CD4-positive, alpha-beta T cell treated with Interleukin-12 subunit alpha and Interleukin-12 subunit beta, for 1 hour (primary cell): Measurements from ENCODE around the gene TBC1D16.
"Not testable (repeated sequence)": the region's sequence is repeated elsewhere in the genome, so short reads cannot be mapped to it uniquely, and the experiment has no call there.

Source experiments
- DNase-seq: peaks from one replicate; pipeline ENCODE4 v3.0.0-alpha.2; 2020

Gene TBC1D16

GRCh38 chr17:80002690-80003490, 32.8 kb downstream of the TBC1D16 start:
- no peak for DNase-seq

- no peak for DNase-seq
Measured at GRCh38 chr17:80002070-80002641, 33.5 kb downstream of the TBC1D16 start.

- no peak for DNase-seq
Measured at GRCh38 chr17:80000981-80001775, 34.5 kb downstream of the TBC1D16 start.

DNA sequence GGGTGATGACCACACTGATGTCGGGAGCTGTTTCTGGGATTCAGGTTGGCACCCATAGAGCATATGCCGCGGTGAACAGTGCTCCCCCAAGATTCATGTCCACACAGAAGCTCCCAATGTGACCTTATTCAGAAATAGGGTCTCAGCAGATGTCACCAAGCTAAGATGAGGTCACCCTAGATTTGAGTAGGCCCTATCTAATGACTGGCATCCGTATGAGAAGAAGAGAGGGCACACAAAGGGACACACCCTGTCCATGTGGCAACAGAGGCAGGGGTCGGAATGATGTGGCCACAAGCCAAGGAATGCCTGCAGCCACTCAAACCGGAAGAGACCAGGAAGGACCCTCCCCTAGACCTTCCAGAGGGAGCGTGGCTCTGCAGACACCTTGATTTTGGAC, 35.5 kb downstream of the TBC1D16 start:
- DNase-seq = no peak

- peak; percentile 92 for DNase-seq
Measured at GRCh38 chr17:79997011-79997660, 38.5 kb downstream of the TBC1D16 start.

GRCh38 chr17:79996291-79996690, 39.4 kb downstream of the TBC1D16 start:
- DNase-seq = peak; percentile 23

- no peak for DNase-seq
Measured at GRCh38 chr17:79995696-79996095, 40.0 kb downstream of the TBC1D16 start.

- no peak for DNase-seq
Measured at GRCh38 chr17:79994602-79995001, 41.1 kb downstream of the TBC1D16 start.

GRCh38 chr17:79994228-79994569, 41.5 kb downstream of the TBC1D16 start:
- DNase-seq = not testable (repeated sequence)

GRCh38 chr17:79993390-79994227, 42.1 kb downstream of the TBC1D16 start:
- peak; percentile 26 for DNase-seq

DNA sequence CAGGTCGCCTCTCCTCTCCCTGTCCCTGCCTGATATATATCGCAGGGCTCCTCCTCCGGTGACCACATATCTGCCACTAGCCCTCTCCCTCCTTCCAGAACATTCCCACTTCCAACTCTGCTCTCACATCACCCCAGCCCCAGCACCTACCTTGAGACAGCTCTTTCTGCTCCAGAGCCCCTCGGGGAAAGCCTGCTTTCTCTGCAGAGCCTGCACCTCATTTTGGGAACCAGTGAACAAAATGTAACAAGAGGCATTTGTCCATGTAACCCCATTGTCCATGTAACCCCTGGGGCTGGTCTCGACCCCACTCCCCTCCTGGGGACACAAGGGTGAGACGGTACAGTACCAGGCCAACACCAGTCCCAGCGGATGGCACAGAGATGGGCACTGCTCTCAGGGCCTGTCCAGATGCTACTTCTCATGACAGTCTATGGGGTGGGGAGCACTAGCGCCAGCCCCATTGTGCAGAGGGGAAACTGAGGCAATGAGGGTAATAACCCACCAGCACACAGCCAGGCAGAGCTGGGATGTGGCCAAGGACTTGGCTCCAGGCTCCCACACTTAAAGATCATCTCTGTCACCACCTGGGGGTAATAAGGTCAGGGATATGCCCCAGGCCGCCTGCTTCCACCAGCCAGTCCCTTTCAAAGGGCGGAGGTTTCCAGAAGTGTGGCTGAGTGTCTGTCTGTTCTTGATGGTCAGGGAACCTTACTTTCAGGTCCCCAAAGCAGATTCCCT, 42.9 kb downstream of the TBC1D16 start:
- no peak for DNase-seq

DNA sequence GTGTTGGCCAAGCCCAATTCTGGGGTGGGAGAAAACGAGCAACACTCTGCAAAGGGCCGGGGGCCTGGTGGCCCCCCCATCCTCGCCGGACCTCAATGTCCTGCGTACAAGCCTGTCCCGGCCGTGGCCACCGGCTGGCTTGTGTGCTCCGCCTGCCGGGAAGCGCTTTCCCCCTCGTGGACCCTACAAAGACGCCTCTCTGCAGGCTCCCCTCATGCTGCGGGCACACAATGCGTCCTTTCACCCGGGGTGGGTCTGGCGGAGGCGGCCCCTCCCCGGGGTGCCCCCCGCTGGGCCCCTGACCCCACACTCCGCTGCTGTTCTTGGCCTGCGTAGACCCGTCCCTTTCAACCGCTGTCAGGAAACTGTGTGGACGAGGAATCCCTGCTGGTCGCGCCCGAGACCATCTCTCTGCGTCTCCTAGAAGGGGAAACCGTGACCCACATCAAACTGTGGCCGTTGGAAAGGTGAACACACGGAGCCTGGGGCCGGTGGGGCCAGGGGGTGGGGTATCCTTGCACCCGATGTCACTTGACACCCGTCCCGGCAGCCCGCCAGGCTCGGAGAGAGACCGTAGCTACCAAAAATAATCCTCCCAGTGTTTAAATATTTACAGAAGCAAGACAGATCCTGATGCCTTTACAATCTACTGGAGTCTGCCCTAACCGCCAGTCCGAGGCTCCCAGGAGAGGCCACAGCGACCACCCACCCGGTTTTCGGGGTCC, 43.6 kb downstream of the TBC1D16 start:
- DNase-seq = no peak

DNA sequence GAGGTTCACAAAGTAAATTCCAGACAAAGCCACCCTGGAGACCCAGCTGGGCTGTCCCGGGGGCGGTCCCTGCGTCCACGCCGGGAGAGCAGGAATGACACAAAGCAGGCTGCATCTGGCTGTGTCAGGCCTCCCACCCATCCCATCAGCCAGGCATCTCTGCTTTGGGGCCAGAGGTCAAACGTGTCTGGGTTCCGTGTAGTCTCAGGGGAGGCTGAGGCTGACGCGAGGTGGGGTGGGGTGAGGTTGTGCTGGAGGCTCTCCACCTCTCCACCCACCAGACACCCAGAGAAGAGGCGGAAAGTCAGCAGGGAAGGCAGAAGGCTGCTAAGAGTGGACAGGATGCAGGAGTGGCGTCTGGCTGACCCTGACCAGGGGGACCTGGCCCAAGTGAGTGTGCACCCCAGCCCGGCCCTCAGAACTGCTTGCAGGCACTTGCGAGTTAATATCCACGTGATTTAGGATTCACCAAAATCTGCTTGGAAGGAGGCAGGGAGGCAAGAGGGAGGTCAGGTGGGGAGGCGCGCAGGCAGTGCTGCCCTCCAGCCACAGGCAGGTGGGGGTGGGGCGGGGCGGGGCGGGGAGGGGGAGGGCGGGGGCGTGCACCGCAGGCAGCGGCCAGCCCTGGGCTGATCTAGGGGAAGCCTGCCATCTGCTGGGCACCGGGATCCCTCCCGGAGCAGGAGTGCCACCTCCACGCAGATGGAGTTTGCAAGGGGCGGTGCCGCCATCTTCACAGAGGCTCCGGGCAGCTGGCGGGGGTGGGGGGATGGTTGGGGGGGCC, 44.3 kb downstream of the TBC1D16 start:
- peak; percentile 88 for DNase-seq

DNA sequence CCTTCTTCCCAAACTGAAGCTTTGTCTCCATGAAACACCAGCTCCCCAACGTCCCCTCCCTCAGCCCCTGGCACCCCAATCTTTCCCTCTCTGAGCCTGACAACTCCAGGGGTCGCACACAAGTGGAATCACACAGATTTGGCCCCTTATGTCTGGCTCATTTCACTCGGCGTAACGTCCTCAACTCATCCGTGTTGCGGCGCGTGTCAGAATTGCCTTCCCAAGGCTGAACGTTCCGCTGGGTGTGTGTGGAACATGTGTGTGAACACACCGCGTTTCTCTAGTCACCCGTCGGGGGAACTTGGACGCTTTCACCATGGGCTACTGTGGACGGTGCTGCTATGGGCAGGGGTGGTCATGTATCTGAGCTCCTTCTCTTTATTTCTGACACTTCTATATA, 45.0 kb downstream of the TBC1D16 start:
- DNase-seq = no peak

GRCh38 chr17:79990051-79990592, 45.5 kb downstream of the TBC1D16 start:
- DNase-seq = no peak

- no peak for DNase-seq
Measured at GRCh38 chr17:79989106-79989835, 46.4 kb downstream of the TBC1D16 start.

DNA sequence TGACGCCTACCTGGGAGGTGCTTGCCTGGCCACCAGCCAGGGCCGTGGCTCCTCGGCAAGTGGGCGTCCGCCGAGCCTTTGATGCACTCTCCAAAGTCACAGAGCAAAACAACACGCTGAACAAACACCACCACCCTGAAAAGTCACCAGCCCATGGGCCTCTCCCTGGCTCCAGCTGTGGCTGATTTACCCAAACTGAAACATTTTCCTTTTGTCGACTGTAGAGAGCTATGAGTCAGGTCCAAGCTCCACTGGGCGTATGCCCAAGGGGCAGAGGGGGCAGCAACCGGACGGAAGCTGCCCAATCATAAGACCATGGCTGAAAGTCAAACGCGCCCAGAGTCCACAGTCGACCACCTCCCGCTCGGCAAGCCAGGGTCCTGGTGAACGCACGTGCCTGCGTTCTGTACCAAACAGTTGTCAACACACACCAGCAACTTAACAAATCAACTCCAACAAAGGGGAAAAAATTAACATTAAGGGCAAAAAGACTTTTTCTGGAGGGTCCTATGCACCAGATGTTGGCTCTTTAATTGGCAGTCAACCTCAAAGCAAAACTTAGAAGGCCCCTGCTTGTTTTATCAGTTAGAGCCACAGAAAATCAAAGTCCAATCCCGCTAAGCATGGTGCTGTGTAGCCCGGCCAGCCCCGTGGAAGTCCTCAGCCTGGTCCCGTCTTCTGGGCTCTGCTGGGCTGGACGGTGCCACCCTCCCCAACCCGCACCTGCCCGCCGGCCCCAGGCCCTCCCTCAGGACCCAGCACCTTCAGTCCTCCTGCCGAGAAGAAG, 47.3 kb downstream of the TBC1D16 start:
- DNase-seq = no peak

DNA sequence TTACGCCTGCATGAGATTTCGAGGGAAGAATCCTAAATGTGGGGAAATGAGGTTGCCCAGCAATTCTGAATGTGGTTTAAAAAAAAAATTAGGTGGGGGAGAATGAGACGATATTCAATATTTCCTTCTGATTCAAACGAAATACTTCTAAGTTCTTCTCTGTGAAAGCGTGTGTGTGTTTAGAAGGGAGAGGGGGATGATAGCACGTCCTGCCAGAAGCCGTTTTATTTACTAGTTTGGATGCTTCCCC, 47.8 kb downstream of the TBC1D16 start:
- DNase-seq = no peak
